Measurements from ENCODE around the gene RBM20. TPM values are rescaled to one million over a fixed set of nuclear protein-coding genes. Genes with fewer than 3 reads are reported as not detected.

Gene RBM20
- total RNA-seq, 3 donors from 2014 or later = 0.48 to 3.1 (median 1.6) TPM

DNA sequence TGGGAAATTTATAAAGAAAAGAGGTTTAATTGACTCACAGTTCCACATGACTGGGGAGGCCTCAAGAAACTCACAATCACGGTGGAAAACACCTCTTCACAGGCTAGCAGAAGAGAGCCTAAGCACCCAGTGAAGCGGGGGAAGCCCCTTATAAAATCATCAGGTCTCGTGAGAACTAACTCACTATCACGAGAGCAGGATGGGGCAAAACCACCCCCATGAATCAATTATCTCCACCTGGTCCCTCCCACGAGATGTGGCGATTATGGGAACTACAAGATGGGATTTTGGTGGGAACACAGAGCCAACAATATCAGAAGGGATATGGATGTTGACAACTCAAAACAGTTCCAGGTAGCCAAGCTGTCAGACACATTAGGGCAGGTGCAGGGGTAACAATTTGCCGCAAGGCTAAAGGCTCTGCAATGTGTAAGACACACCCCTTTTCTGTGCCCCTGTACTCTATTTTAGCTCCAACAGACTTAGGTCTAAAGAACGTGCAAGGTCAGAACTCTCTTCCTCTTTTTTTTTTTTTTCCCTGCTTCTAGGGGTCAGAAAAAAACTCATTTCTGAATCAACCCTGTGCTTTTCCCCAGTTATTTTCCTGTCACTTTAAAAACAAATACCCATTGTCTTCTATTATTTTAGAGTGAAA is 30.7 kb upstream of the RBM20 start:
- H3K27ac ChIP-seq = no peak overlapping the region
- no peak for DNase-seq (ENCODE audit: low spot score in 2 of 2)
- H3K27me3 ChIP-seq = no peaks in the 10 kb centered on the region
- H3K9me3 ChIP-seq = no peaks in the 10 kb centered on the region
- no peak for TF ChIP-seq POLR2A (IDR thresholded peaks at IDR 0.05)
- TF ChIP-seq CTCF (IDR thresholded peaks at IDR 0.05) = no peak
- no peak for TF ChIP-seq POLR2AphosphoS5 (IDR thresholded peaks at IDR 0.05)
- no peaks in the 10 kb centered on the region for H3K4me1 ChIP-seq
- intact Hi-C loops (cut with DNase I; ENCODE audit: low total_unique reads) = no loop called here
- H3K4me3 ChIP-seq = no peak overlapping the region
- no peaks in the 10 kb centered on the region for H3K36me3 ChIP-seq

- no peak for DNase-seq (ENCODE audit: low spot score in 2 of 2)
- H3K4me3 ChIP-seq = no peak overlapping the region
- no peak overlapping the region for H3K27ac ChIP-seq
- H3K36me3 ChIP-seq = no peaks in the 10 kb centered on the region
- no peaks in the 10 kb centered on the region for H3K9me3 ChIP-seq
- H3K4me1 ChIP-seq = no peaks in the 10 kb centered on the region
- no peaks in the 10 kb centered on the region for H3K27me3 ChIP-seq
- intact Hi-C loops (cut with DNase I; ENCODE audit: low total_unique reads) = no loop called here
- TF ChIP-seq POLR2AphosphoS5 (IDR thresholded peaks at IDR 0.05) = no peak
- no peak for TF ChIP-seq CTCF (IDR thresholded peaks at IDR 0.05)
- TF ChIP-seq POLR2A (IDR thresholded peaks at IDR 0.05) = no peak
Observed at GRCh38 chr10:110613996-110614495, 30.1 kb upstream of the RBM20 start.

- no peak for DNase-seq (ENCODE audit: low spot score in 2 of 2)
- Histone ChIP-seq H3K4me1 (no peaks in the 10 kb centered on the region), H3K4me3 (no peak overlapping the region), H3K9me3 (no peaks in the 10 kb centered on the region), H3K27ac (no peak overlapping the region), H3K27me3 (no peaks in the 10 kb centered on the region), H3K36me3 (no peaks in the 10 kb centered on the region)
- TF ChIP-seq POLR2A (IDR thresholded peaks at IDR 0.05) = no peak
- TF ChIP-seq POLR2AphosphoS5 (IDR thresholded peaks at IDR 0.05) = no peak
- TF ChIP-seq CTCF (IDR thresholded peaks at IDR 0.05) = no peak
- intact Hi-C loops (cut with DNase I; ENCODE audit: low total_unique reads) = no loop called here
Observed at GRCh38 chr10:110615057-110615747, 28.9 kb upstream of the RBM20 start.

- Histone ChIP-seq H3K27ac (no peak overlapping the region), H3K4me1 (no peaks in the 10 kb centered on the region), H3K27me3 (no peaks in the 10 kb centered on the region), H3K9me3 (no peaks in the 10 kb centered on the region), H3K36me3 (no peaks in the 10 kb centered on the region), H3K4me3 (no peak overlapping the region)
- intact Hi-C loops (cut with DNase I; ENCODE audit: low total_unique reads) = no loop called here
- no peak for DNase-seq (ENCODE audit: low spot score in 2 of 2)
- TF ChIP-seq POLR2A (IDR thresholded peaks at IDR 0.05) = no peak
- no peak for TF ChIP-seq CTCF (IDR thresholded peaks at IDR 0.05)
- TF ChIP-seq POLR2AphosphoS5 (IDR thresholded peaks at IDR 0.05) = no peak
Observed at GRCh38 chr10:110616493-110617033, 27.6 kb upstream of the RBM20 start.

Measured in breast epithelium (tissue), 4 donors.